Measurements from ENCODE around the gene BCLAF3.

Gene BCLAF3

GRCh38 chrX:19990556-19991349 lies at the start of gene BCLAF3:
Gene BCLAF3, minus strand, starts transcription at chrX:19991061. Its CDS starts 20,797 bp downstream, at chrX:19970264.
- H3K4me3 ChIP-seq = peak within 1 kb of the TSS; percentile 58 to 88 (median 67)
- peak within 1 kb of the TSS in 18 of 21 experiments; percentile 25 to 82 (median 69) for H3K27ac ChIP-seq

DNA sequence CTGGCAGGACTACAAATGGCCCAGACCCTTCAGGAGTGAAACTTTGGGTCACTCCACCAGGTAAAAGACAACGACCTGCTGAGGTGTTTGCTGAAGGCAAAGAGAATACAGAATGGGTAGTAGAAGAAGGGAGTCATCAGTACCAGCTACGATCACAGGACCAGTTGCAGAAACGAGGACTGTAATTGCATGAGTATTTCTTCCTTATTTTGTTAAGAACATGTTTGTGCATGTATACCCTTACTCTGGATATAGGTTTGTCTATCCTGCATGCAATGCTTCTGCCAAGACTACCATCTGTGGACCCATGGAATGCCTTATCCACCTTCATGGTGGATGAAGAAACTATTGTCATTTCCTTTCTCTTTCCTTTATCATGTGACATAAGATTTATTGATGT lies 48.1 kb upstream of the BCLAF3 start:
- Histone ChIP-seq H3K4me3 (no peak overlapping the region), H3K27ac (no peak overlapping the region)

- H3K4me3 ChIP-seq = no peak overlapping the region
- no peak overlapping the region for H3K27ac ChIP-seq
These were observed 46.3 kb upstream of the BCLAF3 start for GRCh38 chrX:20037186-20037585.

- Histone ChIP-seq H3K27ac (no peak overlapping the region), H3K4me3 (no peak overlapping the region)
These were observed 41.3 kb upstream of the BCLAF3 start for GRCh38 chrX:20032201-20032600.

DNA sequence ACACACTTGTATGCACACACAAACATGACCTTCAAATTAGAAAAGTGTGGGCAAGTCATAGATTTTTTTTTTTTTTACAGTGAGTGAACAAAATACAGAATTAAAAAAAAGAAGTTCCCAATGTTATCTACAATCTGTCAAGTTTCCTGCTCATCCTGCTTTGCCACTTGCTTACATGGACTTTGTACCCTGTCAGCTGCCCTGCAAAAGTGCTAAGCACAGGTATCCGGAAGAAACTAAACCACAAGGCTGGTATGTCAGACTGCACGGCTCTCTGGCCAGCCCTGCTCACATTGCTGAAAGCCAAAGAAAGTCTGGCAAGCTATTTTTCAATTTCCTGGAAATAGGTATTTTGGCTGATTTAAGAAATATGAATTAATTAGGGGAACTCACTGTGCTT lies 38.9 kb upstream of the BCLAF3 start:
- no peak overlapping the region for H3K4me3 ChIP-seq
- H3K27ac ChIP-seq = no peak overlapping the region

- H3K4me3 ChIP-seq = no peak overlapping the region
- H3K27ac ChIP-seq = no peak overlapping the region
These were observed 37.7 kb upstream of the BCLAF3 start for GRCh38 chrX:20028588-20028987.

- H3K27ac ChIP-seq = no peak overlapping the region
- H3K4me3 ChIP-seq = no peak overlapping the region
These were observed 35.4 kb upstream of the BCLAF3 start for GRCh38 chrX:20026278-20026677.

DNA sequence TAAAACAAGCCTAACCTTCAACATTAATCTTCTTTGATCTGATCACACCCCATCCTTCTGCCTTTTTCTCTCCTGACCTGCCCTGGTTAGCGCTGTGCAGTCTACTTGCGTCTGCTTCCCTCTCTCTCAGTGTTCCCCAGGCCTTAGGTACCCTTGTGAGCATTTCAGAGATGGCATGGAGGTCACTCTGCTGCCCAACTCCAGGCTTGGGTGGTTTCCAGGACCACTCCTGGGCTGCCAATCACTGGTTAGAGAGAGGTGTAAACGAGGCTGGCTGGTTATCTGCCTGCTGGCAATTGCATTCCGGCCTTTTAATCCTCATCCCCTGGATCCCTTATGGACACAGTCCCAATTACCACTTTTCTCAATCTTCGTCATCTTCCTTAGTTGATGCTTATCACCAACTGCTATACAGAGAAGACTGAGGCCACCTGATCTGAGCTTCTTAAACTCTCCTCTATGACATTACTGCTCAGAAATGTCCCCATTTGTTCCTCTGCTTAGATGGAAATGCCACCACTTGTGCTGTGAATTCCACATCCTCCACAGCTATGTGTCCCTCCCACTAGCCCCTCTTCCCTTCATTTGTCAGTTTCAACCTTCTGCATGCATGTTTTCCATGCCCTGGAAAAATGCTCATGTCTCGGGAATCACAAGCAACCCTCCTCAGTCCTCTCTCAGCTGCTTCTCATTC lies 29.0 kb upstream of the BCLAF3 start:
- Histone ChIP-seq H3K4me3 (no peak overlapping the region), H3K27ac (no peak overlapping the region)

- H3K27ac ChIP-seq = no peak overlapping the region
- H3K4me3 ChIP-seq = no peak overlapping the region
These were observed 25.7 kb upstream of the BCLAF3 start for GRCh38 chrX:20016616-20016945.

GRCh38 chrX:20015945-20016615 lies 25.2 kb upstream of the BCLAF3 start:
- Histone ChIP-seq H3K4me3 (no peak overlapping the region), H3K27ac (no peak overlapping the region)

DNA sequence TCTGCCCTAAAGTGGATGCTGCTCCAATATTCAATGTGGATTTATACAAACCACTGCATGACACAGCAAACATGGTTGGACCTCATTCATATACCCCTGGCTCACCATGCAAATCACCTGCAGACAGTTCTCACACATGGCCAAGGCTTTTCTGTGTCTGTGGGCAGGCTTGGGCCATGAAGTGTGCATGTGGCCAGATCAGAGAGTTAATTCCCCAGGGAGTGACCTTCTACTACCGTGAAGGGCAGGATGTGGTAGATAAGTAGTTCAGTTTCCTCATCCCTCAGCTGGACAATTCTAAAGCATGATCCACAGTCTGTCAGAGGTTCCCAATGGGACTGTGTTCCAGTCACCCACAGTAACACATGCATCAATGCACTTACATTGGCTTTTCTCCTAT lies 24.6 kb upstream of the BCLAF3 start:
- no peak overlapping the region for H3K27ac ChIP-seq
- H3K4me3 ChIP-seq = no peak overlapping the region

DNA sequence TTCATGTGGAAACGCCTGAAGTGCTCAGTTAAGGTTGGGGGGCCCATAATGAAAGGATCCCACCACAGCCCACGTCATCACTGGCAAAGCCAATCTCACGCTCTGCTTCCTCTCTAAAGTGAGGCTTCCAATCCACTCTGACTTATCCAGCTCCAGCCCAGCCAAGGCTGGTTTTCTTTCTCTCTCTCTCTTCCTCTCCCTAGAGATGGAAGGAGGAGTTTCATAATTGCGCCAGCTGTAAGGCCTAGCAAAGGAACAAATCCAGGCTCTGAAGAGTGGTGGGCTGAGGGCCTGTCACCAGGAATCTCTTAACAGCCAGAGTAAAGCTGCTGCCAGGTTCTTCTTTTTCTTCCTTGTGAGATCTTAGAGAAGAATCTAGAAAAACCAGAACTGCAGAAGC lies 20.7 kb upstream of the BCLAF3 start:
- Histone ChIP-seq H3K4me3 (no peak overlapping the region), H3K27ac (no peak overlapping the region)

DNA sequence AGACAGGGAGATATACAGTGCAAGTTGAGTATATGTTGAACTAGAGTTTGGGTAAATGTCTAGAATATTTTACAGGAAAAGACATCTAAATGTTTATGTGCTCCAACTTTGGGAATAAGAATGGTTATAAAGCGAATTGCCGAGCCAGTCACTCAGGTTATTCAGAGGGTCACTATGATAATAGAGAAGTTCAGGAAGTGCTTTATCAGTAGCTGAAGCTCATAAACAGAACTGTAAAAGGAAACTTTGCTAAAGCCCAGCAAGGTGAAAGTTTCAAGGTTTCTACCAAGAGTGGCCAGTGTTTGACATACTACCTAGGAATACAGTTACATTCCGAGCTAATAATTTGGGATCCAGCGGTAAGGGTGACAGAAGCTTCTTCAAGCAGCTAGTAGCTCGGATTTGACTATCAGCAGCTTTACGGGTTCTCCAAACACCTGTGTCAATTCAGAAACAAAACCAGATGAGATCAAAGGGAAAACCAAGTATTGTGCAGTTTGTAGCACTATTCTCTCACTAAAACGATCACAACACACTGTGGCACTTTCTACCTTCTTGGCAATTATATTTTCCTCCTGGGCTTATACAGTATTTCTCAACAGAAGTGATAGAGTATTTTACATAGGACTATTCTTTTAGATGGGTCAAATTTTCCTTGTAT lies 17.2 kb upstream of the BCLAF3 start:
- H3K4me3 ChIP-seq = no peak overlapping the region
- H3K27ac ChIP-seq = no peak overlapping the region

- no peak overlapping the region for H3K27ac ChIP-seq
- no peak overlapping the region for H3K4me3 ChIP-seq
These were observed 15.0 kb upstream of the BCLAF3 start for GRCh38 chrX:20005883-20006282.

DNA sequence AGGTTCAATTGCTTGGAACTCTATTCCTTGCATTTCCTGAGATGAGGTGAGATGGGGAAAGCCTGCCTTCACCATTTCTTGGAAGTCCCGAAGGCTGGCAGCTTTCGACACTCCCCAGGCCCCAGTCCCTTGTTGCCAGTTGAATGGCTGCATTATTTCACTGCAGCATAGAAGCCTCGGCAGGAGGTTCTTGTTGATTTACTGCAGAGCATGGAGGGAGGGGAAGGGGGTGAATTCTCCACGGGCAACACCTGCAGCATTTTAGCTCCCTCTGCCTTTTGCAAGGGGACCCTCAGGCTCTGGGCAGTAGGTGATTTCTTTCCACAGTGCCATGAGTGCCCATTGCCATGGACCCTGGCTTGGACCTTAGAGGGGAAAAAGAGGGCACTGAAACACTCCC lies 10.7 kb upstream of the BCLAF3 start:
- no peak overlapping the region for H3K27ac ChIP-seq
- H3K4me3 ChIP-seq = no peak overlapping the region

DNA sequence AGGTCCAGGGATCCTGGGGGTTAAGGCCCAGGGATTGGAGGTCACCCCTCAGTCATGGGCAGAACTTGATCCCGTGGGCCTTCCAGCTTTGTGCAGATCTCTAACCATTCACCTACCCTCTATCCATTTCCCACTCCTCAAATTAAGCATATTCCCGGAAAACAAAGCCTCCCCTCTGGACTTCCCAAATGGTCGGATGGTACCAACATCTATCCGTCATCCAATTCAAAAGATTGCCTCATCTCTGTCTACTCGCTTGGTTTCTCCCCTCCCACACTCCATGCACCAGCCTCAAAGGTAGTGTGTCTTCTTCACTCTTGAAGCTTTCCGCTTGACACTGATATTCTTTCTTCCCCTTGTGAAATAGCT lies 473 bp upstream of the BCLAF3 start:
- H3K4me3 ChIP-seq = peak overlapping the region; percentile 58 to 88 (median 67)
- H3K27ac ChIP-seq = peak overlapping the region in 15 of 21 experiments; percentile 18 to 82 (median 60)

DNA sequence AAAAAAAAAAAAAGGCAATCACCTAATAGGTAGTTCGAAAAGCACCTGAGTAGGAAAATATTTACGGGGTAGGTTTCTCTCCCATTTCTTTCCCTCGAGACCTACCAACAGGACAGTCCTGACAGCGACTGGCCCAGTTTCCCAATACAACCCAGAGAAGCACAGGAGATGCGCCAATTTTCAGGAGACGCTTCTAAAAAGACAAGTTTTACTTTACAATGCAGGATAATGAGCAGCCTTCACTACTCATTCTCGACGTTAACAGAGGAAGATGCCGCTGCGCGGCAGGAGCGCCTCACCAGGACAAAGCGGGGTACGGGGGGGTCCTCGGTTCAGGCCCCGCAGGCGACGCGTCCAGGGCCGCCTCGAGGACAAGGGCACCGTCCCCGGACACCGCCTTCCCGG lies 708 bp downstream of the BCLAF3 start:
- peak overlapping the region; percentile 58 to 88 (median 67) for H3K4me3 ChIP-seq
- peak overlapping the region in 17 of 21 experiments; percentile 31 to 82 (median 67) for H3K27ac ChIP-seq

DNA sequence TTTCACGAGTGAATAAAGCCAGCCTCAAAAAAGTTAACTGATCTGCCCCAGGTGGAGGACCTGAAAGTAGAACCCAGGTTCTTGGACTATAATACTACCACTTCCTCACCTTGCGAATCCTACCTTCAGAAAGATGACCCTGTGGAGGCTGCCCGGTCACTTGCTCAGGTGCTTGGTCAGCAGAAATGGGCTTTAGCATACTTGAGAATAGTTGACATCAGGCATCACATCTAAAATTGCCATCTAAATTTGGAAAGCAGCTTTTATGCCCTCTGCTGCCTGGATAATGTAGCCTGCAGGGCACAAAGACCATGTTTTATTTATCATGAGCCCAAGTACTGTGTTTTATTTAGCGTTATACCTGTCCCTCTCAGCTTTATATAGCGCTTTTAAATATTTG lies 3.0 kb downstream of the BCLAF3 start:
- H3K27ac ChIP-seq = no peak overlapping the region
- H3K4me3 ChIP-seq = no peak overlapping the region

DNA sequence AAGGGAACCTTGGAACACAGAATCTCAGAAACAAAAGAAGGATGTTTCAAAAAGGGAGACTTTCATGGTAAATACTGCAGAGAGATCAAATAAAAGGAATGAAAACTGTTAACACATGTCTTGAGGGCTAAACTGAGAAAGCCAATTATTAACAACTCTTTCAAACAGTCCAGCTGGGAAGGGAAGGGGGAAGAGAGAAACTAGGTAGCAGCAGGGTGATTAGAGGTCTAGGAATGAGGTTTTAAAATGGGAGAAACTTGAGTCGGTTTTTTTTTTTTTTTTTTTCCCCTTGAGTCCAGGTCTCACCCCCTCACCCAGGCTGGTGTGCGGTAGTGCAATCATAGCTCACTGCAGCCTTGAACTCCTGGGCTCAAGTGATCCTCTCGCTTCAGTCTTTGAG lies 4.3 kb downstream of the BCLAF3 start:
- Histone ChIP-seq H3K4me3 (no peak overlapping the region), H3K27ac (no peak overlapping the region)

GRCh38 chrX:19981947-19982346 lies 8.9 kb downstream of the BCLAF3 start:
- H3K4me3 ChIP-seq = no peak overlapping the region

More at GRCh38 chrX:19981947-19982346, 8.9 kb downstream of the BCLAF3 start:
- H3K27ac ChIP-seq = no peak overlapping the region

All from skin epidermis (tissue), 12 donors.